NCI-H524 (cell line): Measurements from ENCODE around the gene NSG1.
"Not testable (repeated sequence)": the region's sequence is repeated elsewhere in the genome, so short reads cannot be mapped to it uniquely, and the experiment has no call there.

Experiments used
- DNase-seq, 2 experiments: peaks; one replicate each; lab custom pipeline; 2025; lab: John Stamatoyannopoulos, UW

The NSG1 gene

DNA sequence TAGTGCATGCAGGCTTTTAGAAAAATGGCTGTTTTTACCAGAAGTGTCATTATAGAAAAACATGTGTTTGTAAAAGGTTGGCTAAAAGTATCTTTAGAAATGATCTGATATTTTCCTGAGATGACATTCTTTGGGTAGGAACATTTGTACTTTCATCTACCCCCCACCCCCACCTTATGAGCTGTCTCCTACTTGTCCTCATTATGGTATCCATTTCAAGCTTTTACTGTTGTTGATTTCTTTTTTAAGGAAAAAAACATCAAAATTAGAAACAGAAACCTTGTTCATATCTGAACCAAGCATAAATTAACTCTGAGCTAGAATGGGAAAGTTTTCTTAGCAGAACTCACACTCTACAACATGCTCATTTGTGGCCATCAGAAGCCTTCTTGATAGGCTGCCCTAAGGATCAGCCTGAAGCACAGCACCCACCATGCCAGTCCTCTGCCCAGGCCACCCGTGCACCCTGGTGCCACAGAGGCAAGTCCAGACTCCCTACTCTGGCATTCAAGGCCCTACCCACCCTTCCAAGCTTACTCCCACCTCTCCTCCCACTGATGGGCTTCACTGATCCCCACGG is 49.4 kb downstream of the NSG1 start:
- DNase-seq = no peak

DNA sequence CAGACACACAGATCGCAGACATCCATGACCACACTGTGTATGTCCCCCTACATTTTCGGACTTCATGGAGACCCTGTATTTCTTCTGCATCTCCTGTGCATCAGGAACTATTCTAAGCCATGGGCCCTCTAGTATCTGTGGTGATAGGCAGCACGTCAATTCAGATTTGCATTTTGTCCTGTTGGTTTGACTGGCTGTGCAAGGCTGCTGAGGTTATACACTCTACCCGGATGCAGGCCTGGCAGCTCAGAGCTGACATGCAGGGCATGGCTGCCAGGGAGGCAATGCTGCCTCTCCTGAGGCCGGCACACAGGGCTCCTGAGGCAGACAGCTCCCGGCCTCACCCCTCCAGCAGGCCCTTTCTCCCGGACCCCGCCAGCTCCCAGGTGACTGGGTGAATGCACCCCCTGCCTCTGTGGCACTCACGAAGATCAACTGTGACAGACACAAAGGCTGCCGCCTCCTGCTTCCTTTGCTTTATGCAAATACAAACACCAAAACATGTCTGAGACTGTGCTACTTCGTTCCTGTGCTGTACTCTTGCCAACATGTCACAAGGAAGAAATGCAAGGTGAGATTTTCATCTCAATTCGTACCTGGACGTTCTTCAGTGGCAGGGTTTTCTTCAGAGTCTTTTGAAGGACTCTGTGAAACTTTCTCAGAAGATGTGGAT is 51.0 kb downstream of the NSG1 start:
- no peak for DNase-seq

DNA sequence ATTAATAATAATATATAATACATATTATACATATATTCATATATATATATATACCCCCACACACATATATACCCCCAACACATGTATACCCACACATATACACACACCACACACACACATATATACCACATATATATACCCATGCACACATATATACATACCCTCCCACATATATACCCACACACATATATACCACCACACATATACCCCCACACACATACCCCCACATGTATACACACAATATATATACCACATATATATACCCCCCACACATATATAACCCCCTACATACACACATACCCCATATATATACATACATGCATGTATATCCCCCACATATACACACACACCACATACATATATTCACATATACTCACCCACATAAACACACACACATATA is 52.0 kb downstream of the NSG1 start:
- DNase-seq = no peak

DNA sequence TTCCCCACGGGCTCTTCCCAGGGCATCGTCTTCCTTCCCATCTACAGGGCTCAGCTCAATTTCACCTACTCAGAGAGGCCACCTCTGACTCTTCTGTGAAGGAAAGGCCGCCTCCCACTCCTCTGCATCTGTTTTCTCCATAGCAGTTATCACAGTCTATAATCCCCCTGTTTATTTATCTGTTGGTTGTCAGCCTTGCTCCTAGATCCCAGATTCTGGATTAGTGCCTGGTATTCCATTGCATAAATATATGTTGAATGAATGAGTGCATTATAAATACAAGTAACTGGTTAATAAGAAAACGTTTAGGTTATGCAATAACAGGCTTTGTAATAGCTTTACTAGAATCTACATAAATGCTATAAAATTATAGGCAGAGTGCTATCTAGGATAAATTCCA is 52.9 kb downstream of the NSG1 start:
- DNase-seq = no peak

DNA sequence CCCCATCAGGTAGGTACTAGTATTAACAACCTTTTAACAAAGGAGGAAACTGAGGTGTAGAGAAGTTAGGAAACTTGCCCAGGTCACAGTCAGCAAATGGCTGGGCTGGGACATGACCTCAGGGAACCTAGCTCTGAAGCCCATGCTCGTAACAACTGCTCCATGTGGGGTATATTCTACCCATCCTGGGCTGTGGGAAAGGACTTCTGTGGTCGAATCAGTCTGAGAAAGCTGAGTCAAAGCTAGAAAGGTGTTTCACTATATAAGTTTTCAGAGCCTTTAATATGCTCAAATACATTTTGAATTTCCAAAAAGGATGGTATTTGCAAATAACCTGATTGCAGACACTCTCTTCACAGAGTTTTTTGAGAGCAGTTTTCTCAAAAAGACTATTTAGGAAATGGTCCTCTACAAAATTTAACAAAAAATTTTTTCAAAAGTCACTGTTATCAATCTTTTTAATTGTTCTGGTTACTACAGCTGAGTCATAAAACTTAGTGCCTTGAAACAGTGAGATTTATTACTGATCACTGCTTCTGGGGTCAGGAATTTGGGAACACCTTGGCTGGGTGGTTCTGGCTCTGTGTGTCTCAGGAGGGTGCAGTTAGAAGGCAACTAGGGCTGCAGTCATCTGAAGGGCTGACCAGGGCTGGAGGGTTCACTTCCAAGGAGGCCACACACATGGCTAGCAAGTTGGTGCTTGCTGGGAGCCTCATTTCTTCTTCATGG is 53.6 kb downstream of the NSG1 start:
- no peak for DNase-seq

DNA sequence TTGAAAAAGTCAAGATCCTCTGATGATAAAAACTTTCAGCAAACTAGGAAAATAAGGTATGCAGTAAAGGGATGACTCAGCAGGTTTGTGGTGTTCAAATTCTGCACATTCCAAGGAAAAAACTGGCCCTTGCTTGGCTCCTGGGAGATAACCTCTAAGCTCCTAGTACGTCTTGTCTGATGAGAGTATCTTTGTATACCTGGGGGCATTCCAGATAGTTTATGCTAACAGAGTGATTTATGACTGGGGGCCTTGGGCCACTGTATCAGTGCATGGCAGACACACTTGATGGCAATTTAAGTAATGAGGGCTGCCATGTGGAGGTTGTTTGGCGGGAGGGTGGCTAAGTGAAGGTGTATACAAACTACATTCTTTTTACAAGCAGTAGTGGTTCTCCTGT is 56.9 kb downstream of the NSG1 start:
- no peak for DNase-seq

DNA sequence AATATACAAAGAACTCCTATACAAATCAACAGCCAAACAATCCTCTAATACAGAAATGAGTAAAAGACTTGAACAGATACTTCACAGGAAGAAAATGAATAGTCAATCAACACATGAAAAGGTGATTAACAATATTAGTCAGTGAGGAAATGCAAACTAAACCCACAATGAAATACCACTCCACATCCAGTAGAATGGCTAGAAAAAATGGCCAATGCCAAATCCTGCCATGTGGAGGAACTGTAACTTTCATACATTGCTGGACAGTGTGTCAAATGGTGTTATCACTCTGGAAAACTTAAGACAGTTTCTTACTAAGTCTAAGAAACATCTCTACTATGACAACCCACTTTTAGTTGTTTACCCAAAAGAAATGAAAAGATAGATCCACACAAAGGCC is 59.5 kb downstream of the NSG1 start:
- DNase-seq = no peak

DNA sequence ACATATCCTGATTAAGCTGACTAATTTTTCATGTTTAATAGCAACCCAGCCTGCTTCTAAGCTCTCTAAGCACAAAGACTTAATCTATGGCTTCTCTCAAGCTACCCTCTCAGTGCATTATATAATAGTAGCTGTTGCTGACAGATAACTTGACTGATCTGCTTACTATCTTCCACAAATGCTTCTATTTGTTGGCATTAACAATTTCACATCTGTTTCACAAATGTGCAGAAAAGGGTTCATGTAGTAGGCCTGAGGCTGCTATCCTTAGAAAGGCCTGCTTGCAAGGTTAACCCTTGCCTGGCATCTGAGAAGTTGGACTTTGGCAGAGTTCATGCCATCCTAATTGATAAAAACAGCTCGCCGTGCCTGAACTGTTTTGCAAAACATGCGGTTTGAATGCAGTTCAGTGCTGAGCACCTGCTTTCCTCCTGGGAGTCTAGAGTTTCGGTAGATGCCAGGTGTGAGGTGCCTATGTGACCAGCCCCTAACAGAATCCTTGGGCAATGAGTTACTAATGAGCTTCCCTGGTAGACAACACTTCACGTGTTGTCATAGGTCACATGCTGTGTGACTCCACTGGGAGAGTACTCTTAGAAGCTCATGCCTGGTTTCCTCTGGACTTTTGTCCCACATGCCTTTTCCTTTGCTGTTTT is 68.4 kb downstream of the NSG1 start:
- DNase-seq = no peak

DNA sequence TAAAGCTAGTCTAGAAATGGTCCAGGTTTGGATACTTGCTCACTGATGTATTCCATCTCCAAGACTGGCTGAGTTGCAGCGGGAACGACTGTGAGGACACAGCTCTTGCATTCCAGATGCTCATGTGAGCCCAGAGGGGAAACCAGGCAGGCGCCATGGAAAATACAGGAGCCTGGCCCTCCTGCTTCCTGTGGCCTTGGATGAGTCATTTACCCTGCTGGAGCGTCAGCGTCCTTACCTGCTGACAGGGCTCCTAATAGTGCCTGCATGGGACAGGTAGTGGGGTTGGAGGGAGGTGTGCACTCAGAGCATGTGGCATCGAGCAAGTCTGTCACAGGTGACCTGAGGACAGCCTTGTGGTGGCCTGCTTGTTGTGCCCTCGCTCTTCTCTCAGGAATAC is 69.4 kb downstream of the NSG1 start:
- no peak for DNase-seq

DNA sequence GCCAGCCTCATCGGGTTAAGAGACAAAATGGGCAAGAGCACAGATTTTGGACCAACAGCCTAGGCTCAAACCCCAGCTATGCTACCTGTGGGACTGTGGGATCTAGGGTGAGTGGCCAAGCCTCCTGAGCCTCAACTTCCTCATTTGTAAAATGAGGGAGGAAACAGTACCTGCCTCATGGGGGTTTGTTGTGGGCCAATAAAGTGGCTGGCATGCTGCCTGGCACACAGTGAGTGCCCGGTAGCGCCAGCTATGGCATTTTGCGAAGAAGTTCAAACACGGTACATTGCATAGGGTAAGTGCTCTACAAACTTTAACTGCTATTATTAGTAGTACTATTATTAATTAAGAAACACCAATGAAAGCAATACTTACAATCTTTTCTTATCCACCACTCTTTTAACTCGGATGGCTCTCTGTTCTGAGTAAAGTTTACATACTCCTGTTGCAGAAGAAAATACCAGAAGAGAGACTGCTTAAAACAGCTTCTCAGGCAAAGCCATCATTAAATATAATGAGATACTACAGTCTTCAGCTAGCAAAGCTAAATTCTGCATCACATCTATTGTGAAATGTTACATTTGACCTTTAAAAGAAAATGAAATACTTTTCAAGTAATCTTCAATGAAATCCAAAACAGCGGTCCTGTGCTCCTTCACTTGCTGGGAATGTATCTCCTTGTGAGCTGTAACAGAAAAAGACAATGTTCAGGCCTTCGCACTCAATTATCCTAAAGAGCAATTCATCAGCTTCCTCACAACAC is 70.1 kb downstream of the NSG1 start:
- DNase-seq = no peak

DNA sequence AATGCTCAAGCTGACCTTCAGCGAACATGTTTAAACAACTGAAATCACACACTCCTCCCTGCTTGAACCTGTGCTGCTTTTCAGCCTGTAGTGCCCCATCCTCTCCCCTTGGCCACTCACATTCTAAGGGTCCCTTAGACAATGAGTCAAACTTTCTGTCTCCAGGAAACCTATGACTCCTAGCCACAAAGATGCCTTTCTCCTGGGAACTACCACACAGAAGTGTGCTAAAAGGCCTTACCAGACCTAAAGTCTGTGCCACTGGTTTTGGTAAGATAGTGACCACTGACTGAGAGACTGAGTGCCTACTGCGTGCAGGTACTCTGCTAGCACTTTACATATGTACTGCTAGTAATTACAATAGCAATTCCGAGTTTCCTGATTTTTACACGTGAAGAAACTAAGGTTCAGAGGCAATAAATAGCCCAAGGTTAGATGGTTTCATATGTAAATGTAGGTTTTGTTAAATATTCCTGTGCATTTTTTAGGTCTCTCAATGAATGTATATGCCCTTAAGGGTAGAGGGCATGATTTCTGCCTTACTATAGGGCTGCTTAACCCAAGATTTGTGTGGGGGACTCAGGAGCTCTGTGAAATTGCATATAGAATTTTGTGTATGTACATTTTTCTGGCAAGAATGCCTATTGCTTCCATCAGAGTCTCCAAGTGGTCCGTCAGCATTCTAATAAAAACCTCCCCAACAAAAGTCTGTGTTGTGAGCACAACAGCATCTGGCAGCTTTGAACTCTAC is 71.1 kb downstream of the NSG1 start:
- no peak for DNase-seq

DNA sequence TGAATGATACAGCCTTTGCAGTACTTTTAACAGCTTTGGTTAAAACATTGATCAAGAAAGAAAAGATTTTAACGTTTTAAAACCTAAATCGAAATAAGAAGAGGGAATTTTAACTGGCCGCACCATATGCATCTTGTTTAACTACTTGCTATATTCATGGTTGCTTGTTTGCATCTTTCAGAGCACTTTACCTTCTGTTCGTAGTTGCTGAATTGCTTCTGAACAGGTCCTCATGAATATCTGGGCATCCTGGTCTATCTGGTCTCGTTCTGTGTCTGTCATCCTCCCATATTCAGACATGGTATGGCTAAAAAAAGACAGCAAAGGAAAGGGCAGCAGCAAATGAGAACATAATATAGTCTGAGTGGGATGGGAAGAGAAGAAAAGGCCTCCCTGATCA is 72.3 kb downstream of the NSG1 start:
- no peak for DNase-seq

DNA sequence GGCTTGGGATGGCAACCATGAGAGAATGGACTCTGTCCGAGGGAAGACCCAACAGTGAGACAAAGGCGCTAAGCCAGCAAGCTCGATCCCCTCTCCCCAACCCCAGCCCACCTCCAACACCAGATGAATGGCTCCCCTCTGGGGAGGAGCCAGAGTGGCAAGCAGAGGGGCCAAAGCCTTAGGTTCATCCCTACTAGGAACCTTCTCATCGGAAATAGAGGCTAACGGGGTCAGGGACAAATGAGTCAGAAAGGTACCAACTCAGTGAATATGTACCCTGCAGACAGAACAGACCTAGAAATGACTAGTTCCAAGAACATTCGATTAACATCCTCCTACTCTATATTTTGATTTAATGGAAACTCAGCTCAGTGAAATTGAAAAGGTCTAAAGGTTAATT is 73.9 kb downstream of the NSG1 start:
- no peak for DNase-seq

DNA sequence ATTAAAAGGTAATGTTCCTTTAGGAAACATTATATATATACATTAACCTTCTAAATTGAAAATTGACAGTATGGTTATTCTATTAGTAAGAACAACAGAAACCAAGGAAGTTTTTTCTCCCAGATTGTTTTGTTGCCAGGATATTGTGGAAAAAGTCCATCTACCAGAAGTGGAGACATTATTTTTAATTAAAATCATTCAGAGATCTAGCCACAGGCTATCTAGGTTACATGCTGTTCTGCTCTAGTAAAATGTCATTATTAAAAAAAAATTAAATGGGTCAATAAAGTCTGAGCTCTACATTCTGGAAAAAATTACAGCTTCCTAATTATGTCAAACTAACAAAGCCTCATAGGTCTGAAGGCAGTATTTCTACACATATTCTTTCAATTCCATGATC is 74.3 kb downstream of the NSG1 start:
- no peak for DNase-seq

DNA sequence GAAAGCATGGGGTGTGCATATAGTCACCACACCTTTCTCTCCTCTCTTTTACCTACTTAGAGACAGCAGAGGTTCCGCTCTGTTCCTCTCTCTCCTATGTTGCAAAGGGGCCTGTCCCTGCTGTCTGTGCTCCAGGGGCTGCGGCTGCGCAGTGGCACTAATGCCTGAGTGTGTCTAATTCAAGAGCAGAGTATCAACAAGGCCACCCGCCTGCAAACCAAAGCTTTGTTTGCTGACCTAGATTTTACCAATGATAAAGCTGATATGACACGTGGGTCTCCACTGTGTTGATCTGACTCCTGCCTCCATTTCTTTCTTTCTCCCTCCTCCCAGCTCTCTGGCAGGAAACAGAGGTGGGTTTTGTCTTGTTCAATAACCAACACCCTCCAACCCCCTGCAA is 74.9 kb downstream of the NSG1 start:
- no peak for DNase-seq

DNA sequence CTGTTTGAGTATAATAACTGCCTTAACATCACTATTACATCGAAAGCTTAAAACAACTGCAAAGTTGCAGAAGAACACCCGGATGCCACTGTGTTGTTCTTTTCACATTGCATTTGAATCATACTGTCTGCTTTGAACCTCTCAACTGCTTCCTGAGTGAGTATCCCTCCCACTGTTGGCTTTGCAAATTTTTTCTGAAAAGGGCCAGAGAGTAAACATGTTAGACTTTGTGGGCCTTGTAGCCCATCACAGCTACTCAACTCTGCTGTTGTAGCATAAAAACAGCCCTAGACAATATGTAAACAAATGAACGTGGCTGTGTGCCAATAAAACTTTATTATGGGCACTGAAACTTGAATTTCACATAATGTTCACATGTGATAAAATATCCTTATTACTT is 76.1 kb downstream of the NSG1 start:
- DNase-seq = no peak

DNA sequence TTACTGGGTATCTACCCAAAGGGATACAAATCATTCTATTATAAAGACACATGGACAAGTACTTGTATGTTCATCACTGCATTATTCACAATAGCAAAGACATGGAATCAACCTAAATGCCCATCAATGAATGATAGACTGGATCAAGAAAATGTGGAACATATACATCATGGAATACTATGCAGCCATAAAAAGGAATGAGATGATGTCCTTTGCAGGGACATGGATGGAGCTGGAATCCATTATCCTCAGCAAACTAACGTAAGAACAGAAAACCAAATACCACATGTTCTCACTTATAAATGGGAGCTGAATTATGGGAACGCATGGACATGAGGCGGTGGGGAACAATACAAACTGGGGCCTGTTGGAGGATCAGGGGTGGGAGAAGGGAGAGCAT is 78.3 kb downstream of the NSG1 start:
- DNase-seq = not testable (repeated sequence)
